ENCODE results near the gene CCL26.
"Not testable (repeated sequence)": the region's sequence is repeated elsewhere in the genome, so short reads cannot be mapped to it uniquely, and the experiment has no call there.

Gene CCL26

GRCh38 chr7:75789361-75789924 lies 17.4 kb upstream of the CCL26 start:
- no peak for DNase-seq

DNA sequence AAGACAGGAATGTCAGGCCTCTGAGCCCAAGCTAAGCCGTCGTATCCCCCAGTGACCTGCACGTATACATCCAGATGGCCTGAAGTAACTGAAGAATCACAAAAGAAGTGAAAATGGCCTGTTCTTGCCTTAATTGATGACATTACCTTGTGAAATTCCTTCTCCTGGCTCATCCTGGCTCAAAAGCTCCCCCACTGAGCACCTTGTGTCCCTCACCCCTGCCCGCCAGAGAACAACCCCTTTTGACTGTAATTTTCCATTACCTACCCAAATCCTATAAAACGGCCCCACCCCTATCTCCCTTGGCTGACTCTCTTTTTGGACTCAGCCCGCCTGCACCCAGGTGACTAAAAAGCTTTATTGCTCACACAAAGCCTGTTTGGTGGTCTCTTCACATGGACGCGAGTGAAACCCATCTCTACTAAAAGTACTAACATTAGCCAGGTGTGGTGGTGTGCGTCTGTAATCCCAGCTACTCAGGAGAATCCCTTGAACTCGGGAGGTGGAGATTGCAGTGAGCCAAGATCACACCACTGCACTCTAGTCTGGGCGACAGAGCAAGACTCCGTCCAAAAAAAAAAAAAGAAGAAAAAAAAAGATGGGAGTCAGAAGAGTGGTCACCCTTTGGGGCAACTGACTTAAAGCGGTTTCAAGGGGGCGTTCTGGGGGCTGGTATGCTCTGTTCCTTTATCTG lies 16.3 kb upstream of the CCL26 start:
- DNase-seq = not testable (repeated sequence)

DNA sequence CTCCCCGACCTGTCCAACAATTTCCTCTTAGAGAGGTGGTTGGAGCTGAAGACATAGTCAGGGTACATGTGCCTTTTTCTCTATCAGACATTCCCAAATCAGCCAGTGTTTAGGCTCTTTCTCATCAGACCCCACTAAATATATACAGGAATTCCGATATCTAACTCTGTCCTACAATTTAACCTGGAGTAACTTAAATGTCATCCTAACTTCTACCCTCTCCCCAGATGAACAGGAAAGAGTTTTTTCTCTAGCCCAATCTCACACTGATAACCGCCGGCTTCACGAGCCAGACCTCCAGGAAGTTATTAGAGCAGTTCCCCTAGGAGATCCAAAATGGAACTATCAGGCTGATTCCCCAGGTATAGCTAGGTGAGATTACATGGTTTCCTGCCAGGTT lies 11.0 kb upstream of the CCL26 start:
- DNase-seq = not testable (repeated sequence)

DNA sequence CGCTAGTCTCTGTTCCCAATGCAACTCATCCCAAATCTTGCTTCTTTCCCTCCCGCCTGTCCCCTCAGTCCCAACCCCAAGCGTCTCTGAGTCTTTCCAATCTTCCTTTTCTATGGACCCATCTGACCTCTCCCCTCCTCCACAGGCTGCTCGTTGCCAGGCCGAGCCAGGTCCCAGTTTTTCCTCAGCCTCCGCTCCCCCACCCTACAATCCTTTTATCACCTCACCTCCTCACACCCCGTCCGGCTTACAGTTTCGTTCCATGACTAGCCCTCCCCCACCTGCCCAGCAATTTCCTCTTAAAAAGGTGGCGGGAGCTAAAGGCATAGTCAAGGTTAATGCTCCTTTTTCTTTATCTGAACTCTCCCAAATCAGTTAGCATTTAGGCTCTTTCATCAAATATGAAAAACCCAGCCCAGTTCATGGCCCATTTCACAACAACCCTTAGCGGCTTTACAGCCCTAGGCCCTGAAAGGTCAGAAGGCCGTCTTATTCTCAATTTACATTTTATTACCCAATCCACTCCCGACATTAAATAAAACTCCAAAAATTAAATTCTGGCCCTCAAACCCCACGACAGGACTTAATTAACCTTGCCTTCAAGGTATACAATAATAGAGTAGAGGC lies 8.7 kb upstream of the CCL26 start:
- not testable (repeated sequence) for DNase-seq

DNA sequence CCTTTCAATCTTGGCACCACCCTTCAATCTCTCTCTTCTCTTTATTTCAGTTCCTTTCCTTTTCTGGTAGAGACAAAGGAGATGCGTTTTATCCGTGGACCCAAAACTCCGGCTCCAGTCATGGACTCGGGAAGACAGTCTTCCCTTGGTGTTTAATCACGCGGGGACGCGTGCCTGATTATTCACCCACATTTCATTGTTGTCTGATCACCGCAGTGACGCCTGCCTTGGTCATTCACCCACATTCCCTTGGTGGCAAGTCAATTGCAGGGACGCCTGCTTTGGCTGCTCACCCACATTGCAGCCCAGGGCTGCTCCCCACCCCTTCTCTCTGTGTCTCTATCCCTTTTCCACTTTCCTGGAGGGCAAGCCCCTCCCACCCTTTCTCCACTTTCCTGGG lies 7.5 kb upstream of the CCL26 start:
- not testable (repeated sequence) for DNase-seq

DNA sequence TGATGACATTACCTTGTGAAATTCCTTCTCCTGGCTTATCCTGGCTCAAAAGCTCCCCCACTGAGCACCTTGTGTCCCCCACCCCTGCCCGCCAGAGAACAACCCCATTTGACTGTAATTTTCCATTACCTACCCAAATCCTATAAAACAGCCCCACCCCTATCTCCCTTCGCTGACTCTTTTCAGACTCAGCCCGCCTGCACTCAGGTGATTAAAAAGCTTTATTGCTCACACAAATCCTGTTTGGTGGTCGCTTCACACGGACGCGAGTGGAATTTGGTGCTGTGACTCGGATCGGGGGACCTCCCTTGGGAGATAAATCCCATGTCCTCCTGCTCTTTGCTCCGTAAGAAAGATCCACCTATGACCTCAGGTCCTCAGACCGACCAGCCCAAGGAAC lies 7.0 kb upstream of the CCL26 start:
- DNase-seq = not testable (repeated sequence)

- no peak for DNase-seq
Measured at GRCh38 chr7:75776295-75776971, 4.4 kb upstream of the CCL26 start.

DNA sequence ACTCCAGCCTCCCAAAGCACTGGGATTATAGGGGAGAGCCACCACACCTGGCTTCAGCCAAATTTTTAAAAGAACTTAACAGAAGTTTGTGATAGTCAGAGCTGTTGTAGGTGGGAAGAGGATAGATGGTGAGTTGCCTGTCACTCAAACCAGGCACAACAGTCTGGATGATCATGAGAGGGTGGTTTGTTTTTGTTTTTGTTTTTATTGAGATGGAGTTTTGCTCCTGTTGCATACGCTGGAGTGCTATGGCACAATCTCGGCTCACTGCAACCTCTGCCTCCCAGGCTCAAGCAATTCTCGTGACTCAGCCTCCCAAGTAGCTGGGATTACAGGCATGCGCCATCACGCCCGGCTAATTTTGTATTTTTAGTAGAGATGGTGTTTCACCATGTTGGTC lies 1.9 kb upstream of the CCL26 start:
- not testable (repeated sequence) for DNase-seq

DNA sequence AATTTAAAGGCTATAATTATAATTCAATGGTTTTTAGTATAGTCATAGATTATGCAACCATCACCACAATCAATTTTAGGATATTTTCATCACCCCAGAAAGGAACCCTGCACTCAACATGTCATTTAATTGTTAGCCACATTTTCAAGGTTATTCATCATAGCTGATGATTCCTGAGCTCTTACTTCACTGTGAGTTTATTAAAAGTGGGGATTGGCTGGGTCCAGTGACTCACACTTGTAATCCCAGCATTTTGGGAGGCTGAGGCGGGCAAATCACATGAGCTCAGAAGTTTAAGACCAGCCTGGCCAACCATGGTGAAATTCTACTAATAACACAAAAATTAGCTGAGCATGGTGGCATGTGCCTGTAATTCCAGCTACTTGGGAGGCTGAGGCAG lies 787 bp downstream of the CCL26 start:
- DNase-seq = no peak

GRCh38 chr7:75762350-75762917 lies 9.6 kb downstream of the CCL26 start:
- peak; percentile 53 for DNase-seq

- DNase-seq = not testable (repeated sequence)
Measured at GRCh38 chr7:75761801-75762200, 10.2 kb downstream of the CCL26 start.

- DNase-seq = no peak
Measured at GRCh38 chr7:75758491-75758890, 13.5 kb downstream of the CCL26 start.

- no peak for DNase-seq
Measured at GRCh38 chr7:75757860-75758259, 14.2 kb downstream of the CCL26 start.

DNA sequence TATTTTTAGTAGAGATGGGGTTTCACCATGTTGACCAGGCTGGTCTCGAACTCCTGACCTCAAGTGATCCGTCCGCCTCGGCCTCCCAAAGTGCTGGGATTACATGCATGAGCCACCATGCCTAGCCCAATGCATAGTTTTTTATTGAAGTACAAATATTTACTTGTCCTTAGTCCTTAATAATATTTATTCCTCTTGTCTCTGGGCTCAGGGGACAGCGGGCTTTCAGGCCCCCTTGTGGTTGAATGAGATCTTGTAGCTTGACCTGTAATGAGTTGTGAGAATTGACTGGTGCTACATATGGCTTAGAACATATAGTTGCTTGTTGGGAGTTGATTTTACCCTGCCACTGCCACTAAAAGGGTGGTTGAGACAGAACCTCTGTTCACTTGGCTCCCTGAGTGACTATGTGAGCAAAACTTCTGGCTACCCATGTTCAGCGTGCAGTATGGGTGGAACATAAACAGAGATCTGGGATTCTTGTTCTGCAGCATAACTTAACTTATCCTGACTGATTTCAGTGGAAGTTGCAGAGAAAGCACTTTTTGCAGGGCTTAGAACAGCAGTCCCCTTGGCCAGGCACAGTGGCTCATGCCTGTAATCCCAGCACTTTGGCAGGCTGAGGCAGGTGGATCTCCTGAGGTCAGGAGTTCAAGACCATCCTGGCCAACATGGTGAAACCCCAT lies 14.9 kb downstream of the CCL26 start:
- no peak for DNase-seq

- no peak for DNase-seq
Measured at GRCh38 chr7:75756206-75756990, 15.6 kb downstream of the CCL26 start.

- DNase-seq = no peak
Measured at GRCh38 chr7:75743455-75743859, 28.6 kb downstream of the CCL26 start.

DNA sequence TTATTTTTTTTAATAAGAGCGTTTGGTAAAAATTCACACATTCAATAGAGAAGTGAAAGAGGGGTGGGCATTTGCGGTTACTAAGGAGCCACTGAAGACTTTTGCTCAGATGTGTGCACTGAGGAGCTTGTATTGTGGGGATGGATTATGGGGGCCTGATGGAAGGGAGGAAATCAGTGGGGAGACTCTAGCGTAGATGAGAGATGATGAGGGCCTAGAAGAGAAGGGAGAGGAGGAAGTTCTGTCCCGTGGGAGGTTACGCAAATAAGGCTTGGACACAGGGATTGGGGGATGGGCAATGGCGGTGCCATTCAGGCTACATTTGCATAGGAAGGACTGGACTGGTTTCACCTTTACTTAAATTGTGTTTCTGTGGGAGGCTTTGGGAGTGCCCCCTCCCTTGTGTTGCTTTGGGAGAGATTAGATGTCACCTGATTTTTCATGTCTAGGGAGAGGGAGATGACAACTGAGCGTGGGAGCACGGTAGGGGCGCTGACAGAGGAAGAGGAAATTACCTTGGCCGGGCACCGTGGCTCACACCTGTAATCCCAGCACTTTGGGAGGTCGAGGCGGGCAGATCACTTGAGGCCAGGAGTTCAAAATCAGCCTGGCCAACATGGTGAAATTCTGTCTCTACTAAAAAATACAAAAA lies 31.0 kb downstream of the CCL26 start:
- no peak for DNase-seq

- DNase-seq = no peak
Measured at GRCh38 chr7:75739796-75740672, 32.0 kb downstream of the CCL26 start.

- peak; percentile 98 for DNase-seq
Measured at GRCh38 chr7:75738975-75739795, 32.8 kb downstream of the CCL26 start.

DNA sequence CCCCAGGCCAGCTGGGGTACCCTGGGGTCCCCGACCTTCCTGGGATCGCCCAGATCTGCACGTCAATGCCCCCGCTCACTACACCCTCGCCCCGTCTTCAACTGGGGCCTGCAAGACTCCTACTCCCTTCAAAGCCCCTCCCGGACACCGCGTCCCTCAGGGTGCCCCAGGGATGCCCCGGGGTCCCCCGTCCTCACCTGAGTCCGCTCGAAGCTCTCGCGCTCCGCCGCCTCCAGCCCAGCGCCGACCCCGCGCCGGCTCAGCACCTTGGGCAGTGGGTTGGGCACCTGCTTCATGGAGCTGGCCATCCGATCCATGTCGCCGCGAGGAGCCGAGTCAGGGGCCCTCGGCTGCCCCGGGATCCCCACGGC lies 33.4 kb downstream of the CCL26 start, which contains the start of gene HIP1:
Gene HIP1 (minus strand): TSS at position 338 of the 371 bp plus-strand sequence. CDS start 21 bp downstream, at position 317.
- no peak for DNase-seq
